ENCODE measurements around the gene ARHGAP31.

ARHGAP31 gene

DNA sequence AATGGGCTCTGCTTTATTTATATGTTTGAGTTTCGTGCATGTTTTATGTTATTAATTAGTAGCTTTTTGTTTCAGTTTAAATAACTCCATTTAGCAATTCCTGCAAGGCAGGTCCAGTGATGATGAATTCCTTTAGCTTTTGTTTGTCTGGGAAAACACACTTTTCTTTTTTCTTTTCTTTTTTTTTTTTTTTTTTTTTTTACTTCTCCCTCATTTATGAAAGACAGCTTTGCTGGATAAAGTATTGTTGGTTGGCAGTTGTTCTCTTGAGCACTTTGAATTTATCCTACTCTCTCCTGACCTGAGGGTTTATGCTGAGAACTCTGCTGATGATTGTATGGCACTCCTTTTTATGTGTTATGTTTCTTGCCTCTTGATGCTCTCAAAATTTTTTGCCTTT, 133.5 kb downstream of the ARHGAP31 start:
- DNase-seq (ENCODE audit: low read depth) = no peak
- no peak overlapping the region for H3K4me3 ChIP-seq (ENCODE audit: low read depth, low read length)
- TF ChIP-seq, protein P1, sequence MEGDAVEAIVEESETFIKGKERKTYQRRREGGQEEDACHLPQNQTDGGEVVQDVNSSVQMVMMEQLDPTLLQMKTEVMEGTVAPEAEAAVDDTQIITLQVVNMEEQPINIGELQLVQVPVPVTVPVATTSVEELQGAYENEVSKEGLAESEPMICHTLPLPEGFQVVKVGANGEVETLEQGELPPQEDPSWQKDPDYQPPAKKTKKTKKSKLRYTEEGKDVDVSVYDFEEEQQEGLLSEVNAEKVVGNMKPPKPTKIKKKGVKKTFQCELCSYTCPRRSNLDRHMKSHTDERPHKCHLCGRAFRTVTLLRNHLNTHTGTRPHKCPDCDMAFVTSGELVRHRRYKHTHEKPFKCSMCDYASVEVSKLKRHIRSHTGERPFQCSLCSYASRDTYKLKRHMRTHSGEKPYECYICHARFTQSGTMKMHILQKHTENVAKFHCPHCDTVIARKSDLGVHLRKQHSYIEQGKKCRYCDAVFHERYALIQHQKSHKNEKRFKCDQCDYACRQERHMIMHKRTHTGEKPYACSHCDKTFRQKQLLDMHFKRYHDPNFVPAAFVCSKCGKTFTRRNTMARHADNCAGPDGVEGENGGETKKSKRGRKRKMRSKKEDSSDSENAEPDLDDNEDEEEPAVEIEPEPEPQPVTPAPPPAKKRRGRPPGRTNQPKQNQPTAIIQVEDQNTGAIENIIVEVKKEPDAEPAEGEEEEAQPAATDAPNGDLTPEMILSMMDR (IDR thresholded peaks at IDR 0.05; ENCODE audit: low read depth, low read length, missing control alignments) = no peak

DNA sequence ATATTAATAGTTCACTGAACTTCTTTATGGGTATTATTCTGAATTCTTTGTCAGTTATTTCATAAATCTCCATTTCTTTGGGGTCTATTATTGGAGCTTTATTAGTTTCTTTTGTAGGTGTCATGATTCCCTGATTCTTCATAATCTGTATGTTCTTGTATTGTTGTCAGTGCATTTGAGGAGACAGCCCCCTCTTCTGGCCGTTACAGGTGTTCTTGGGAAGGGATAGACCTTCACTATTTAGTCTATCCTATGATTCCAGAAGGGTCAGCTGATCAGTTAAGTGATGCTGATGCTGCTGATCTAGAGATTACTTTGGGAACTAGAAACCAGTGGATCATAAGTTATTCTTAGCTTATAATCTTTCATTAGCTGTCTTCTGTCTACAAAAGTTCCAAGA, 134.4 kb downstream of the ARHGAP31 start:
- no peak overlapping the region for H3K4me3 ChIP-seq (ENCODE audit: low read depth, low read length)
- TF ChIP-seq, protein P1 (IDR thresholded peaks at IDR 0.05; ENCODE audit: low read depth, low read length, missing control alignments) = no peak
- DNase-seq (ENCODE audit: low read depth) = no peak

DNA sequence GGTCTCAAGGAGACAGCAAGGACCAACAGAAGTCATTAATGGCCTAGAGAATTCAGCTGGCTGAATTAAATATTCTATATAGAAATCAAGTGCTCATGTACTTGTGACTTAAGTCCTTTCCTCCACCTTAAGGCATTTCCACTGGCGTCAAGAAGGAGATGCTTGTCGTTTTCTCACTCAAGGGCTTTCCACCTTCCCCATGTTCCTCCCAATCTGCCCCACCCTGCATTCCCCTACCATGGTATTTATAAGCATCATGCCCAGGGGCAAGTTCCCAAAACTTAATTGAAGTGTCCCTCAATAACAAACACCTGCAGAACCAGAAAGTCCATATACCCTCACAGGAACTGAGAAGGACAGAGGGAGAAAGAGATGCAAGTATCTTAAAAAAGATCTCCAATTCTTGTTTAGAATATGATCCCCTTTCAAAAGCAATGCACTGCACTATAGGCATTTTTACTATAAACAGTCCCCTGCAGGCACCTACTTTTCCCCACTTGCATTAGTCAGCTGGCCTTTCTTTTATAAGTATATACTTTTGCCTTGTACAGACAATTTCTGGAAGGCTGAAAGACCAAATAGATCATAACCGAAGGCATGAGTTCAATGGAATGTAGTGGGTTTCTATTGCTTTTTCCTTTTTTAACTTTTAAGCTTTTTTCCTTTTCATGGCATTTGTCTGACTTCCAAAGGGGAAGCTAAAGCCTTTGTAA, 139.6 kb downstream of the ARHGAP31 start:
- TF ChIP-seq, protein P1 (IDR thresholded peaks at IDR 0.05; ENCODE audit: low read depth, low read length, missing control alignments) = no peak

DNA sequence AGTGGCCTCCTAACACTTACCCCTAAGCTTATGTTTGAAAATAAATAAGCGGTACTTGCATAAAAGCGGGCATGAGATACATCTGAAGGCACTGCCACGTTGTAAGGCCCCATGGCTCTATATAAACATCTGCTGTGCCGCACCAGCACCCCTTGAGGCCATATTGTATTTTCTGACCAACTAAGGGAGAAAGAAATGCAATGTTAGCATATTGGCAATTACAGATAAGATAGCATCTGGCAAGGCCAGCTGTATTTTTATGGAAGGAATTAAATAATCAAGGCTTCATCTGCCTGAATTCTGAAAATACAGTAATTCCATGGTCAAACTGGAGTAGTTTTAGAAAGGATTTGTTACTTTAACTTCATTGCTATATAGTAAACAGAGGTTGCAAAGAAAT, 140.5 kb downstream of the ARHGAP31 start:
- no peak for DNase-seq (ENCODE audit: low read depth)

More for the DNA sequence above, 139.6 kb downstream of the ARHGAP31 start:
- no peak for DNase-seq (ENCODE audit: low read depth)
- H3K4me3 ChIP-seq (ENCODE audit: low read depth, low read length) = no peak overlapping the region

DNA sequence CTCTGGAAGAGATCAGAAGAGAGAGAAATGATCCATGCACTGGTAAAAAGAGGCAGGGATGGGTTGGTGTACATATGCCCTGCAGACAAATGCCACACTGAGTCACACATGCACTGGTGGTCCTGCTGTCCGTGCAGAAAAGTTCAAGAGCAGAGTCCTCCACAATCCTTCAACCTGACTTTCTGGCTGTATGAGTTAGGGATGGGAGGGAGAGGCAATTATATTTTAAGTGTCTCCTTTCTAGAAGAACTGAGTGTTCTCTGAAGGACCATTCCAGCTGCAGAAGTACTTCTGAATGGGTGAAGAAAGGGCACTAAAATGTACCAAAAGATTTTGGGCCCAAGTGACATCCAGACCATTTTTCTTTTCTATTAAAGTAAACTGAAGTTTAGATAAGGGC, 142.8 kb downstream of the ARHGAP31 start:
- TF ChIP-seq, protein P1 (IDR thresholded peaks at IDR 0.05; ENCODE audit: low read depth, low read length, missing control alignments) = no peak
- H3K4me3 ChIP-seq (ENCODE audit: low read depth, low read length) = no peak overlapping the region
- DNase-seq (ENCODE audit: low read depth) = no peak

More for the DNA sequence above, 140.5 kb downstream of the ARHGAP31 start:
- no peak overlapping the region for H3K4me3 ChIP-seq (ENCODE audit: low read depth, low read length)
- TF ChIP-seq, protein P1 (IDR thresholded peaks at IDR 0.05; ENCODE audit: low read depth, low read length, missing control alignments) = no peak

DNA sequence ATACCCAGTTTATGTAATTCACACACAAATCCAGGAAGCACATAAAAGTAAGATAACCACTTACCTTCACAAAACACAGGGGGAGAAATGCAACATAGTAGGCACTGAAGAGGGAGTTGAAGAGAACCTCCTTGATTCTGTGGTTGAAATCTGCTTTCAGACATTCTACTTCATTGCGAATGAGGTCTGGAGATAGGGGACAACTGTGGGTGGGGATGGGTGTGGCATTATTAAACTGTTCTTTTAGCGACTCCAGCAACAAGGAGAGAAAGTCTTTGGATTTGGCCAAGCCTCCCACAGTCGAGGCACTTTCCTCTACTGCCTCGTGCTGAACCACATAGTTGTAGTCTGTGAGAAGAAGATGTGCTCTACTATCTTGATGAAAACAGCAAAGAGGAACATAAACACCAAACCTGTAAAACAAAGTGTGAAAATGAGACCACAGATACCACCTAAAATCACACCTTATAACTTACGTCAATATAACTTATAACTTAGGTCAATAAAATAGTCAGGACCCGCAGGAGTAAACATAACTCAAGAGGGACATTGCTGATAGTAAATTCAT, 143.6 kb downstream of the ARHGAP31 start:
- no peak overlapping the region for H3K4me3 ChIP-seq (ENCODE audit: low read depth, low read length)
- TF ChIP-seq, protein P1 (IDR thresholded peaks at IDR 0.05; ENCODE audit: low read depth, low read length, missing control alignments) = no peak
- DNase-seq (ENCODE audit: low read depth) = no peak

DNA sequence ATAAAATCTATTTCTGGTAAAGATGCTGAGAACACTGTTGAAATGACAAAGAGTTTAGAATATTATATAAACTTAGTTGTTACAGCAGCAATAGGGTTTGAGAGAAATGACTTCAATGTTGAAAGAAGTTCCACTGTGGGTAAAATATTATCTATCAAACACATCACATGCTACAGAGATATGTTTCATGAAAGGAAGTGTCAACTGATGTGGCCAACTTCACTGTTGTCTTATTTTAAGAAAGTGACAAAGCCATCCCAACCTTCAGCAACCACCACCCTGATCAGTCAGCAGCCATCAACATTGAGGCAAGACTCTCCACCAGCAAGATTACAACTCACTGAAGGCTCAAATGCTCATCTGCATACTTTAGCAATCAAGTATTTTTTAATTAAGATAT, 149.0 kb downstream of the ARHGAP31 start:
- H3K4me3 ChIP-seq (ENCODE audit: low read depth, low read length) = no peak overlapping the region
- TF ChIP-seq, protein P1 (IDR thresholded peaks at IDR 0.05; ENCODE audit: low read depth, low read length, missing control alignments) = no peak
- no peak for DNase-seq (ENCODE audit: low read depth)
